NCI-H2196 treated with DMSO at 0.1 percent for 48 hours (cell line): ENCODE results near the gene MAZ.

ENCODE experiments used
- DNase-seq: peaks from one replicate; lab custom pipeline; 2025; ENCODE audit not compliant: unreplicated experiment; lab: John Stamatoyannopoulos, UW

Gene MAZ

DNA sequence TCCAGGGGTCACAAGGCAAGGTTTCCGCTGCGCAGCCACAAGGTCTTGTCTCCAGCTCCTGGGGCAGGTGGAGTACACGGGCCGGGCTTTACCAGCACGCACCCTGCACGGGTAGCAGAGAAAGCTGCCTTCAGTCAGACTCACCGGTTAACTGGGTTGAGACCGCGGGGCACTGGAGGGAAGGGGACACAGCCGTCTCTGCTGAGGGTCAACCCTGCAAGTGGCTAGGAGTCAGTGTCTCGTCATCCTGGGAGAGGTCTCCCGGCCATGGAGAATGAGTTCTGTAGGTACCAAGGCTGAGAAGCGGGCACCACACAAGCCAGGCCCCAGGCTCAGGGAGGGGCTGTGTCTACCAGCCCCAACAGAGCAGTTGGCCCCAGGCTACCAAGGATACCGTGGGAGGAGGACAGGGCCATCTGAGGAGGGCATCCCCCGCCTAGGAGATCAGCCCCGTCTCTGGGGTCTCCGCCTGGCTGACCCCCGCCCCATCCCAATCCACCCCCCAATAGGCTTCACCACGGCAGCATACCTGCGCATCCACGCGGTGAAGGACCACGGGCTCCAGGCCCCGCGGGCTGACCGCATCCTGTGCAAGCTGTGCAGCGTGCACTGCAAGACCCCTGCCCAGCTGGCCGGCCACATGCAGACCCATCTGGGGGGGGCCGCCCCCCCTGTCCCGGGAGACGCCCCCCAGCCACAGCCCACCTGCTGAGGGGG is 2.9 kb downstream of the MAZ start:
- DNase-seq, result no peak

DNA sequence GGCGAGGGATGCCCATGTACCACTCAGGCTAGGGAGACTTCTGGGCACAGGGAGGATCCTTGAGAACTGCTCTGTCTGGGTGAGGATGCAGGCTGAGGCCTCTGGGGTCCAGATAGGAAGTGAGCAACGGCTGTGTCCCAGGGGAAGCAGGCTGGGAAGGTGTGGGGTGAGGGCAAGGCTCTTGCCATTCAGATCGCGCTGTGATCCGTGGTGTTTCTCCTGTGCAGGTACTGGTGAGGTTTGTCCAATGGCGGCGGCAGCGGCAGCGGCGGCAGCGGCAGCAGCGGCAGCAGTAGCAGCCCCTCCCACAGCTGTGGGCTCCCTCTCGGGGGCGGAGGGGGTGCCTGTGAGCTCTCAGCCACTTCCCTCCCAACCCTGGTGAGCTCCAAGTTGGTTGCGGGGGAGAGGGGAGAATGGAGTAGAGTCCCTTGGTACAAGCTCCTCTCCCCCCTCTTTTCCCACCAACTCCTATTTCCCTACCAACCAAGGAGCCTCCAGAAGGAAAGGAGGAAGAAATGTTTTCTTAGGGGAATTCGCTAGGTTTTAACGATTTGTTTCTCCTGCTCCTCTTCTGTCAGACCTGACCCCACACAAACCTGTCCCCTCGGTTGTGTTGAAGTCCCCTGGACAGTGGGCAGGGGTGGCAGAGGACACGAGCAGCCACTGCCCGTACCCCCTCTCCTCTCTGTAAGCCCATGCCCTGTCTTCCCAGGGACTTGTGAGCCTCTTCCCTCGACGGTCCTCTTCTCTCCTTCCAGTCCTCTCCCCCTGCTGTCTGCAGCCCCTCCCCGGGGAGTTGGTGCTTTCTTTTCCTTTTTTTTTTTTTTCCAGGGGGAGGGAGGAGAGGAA is 3.7 kb downstream of the MAZ start:
- no peak for DNase-seq

DNA sequence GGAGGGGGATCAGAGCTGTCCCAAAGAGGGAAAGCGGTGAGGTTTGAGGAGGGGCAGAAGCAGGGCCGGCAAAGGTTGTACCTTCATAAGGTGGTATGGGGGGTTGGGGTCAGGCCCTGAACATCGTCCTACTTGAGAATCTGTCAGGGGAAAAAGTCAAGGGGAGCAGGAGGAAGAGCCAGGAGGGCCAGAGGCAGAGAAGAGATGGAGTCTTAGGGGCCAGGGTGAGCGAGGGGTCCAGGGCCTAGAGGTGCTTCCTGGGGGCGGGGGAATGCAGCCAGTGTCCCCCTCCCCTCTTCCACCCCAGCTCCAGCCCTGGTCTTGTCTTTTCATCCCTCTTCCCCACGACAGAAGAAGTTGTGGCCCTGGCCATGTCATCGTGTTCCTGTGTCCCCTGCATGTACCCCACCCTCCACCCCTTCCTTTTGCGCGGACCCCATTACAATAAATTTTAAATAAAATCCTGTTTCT is 4.4 kb downstream of the MAZ start:
- DNase-seq, result no peak

DNA sequence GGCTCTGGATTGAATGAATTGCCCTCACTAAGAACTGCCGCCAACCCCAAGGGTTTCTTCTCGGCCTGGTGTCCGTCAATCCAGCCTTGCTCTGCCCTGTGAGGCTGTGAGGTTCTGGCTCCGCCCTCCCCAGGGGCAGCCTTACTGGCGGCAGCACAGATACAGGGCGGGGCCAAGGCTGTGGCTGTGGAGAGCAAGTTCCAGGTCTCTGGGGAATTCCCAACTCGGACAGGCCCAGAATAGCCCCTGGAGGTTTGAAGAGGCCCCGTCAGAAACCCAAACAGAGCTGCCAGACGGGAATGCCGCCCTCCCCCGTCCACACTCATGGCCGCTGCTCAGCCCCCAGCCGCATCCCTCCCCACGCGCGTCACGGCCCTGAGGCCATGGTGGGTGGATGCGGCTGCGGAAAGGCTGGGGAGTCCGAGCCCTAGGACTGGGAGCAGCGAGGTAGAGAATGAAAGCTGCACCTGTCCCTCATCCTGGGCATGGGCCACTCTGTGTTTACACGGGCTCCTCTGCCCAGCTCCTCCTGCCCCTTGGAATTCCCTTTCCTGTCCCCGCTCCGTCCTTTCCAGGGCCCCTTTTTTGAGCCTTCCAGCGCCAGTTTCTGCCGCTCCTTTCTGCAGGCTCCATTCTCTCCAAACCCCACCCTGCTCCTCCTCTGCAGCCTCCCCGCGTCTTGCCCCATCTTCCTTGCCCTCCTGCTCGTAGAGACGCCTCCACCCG is 5.0 kb downstream of the MAZ start:
- DNase-seq, result peak; percentile 90

DNA sequence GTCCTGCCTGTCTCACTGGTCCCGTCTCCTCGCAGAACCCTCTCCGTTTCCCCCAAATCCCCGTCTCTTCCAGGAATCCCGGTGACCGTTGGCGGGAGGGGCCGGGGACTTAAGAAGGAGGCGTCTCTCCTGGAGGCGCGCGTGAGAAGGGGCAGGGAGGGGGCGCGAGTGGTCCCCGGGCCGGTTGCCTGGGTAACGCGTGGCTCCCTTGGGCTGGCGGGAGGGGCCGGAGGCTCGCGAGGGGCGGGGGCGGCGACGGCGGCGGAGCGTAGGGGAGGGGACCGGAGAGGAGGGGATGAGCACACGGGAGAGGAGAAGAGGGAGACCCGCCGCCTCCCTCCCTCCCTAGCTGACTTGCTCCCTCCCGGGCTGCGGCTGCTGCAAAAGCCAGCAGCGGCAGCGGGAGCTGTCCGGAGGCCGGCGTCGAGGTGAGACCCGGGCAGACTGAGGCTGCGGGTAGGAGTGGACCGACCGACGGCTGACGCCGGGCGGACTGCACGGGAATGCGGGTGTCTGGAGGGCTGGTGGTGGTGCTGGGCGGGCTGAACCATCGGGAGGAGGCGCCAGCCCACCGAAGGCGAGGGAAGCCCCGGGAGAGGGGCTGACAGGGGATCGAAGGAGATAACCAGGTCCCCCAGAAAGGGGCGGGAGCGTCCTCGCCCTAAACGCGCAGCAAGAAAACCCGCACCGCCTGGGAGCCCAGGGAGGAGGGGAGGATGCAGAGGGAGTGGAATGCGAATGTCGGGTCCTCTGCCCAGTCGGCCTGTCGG is 5.8 kb downstream of the MAZ start, which contains the start of gene PRRT2:
PRRT2 (plus strand) TSS at position 298 of the 770 bp plus-strand sequence. CDS start 862 bp downstream, outside the sequence.
- no peak for DNase-seq

DNA sequence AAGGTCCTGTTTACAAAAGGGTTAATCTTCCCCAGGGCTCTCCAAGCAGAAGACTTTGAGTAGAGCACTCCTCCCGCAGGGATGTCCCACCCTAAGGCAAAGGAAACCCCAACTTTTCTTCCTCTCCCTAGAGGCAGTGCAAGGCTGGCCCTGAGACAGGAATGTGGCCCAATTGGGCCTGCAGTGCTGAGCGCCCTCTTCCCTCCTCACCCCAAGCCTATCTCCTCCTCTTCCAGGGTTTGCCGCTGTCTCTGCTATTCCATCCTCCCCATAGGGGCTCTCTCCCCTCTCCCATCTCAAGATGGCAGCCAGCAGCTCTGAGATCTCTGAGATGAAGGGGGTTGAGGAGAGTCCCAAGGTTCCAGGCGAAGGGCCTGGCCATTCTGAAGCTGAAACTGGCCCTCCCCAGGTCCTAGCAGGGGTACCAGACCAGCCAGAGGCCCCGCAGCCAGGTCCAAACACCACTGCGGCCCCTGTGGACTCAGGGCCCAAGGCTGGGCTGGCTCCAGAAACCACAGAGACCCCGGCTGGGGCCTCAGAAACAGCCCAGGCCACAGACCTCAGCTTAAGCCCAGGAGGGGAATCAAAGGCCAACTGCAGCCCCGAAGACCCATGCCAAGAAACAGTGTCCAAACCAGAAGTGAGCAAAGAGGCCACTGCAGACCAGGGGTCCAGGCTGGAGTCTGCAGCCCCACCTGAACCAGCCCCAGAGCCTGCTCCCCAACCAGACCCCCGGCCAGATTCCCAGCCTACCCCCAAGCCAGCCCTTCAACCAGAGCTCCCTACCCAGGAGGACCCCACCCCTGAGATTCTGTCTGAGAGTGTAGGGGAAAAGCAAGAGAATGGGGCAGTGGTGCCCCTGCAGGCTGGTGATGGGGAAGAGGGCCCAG is 6.7 kb downstream of the MAZ start:
- DNase-seq, result no peak

DNA sequence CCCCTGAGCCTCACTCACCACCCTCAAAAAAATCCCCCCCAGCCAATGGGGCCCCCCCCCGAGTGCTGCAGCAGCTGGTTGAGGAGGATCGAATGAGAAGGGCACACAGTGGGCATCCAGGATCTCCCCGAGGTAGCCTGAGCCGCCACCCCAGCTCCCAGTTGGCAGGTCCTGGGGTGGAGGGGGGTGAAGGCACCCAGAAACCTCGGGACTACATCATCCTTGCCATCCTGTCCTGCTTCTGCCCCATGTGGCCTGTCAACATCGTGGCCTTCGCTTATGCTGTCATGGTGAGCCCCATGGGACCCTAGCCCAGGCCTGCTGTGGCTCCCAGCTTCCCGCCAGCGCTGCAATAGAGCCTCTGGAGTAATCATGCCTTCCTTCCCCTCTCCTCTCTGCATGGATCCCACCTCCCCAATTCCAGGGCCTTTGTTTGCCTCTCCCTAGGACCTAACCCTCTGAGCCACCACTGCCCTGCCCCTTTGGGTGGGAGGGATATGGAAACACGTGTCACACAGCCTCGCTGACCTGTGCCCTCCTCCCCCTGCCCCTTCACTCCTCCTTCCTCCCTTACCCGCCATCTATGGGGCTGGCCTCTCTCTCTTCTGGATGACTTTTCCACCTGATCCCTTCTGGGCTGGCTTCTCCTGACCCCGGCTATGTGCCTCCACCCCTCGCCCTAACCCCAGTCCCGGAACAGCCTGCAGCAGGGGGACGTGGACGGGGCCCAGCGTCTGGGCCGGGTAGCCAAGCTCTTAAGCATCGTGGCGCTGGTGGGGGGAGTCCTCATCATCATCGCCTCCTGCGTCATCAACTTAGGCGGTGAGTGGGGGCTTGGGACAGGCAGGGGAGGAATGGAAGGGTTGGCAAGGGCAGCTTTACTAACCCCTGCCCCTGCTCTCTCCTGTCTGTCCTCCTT is 7.6 kb downstream of the MAZ start:
- no peak for DNase-seq

DNA sequence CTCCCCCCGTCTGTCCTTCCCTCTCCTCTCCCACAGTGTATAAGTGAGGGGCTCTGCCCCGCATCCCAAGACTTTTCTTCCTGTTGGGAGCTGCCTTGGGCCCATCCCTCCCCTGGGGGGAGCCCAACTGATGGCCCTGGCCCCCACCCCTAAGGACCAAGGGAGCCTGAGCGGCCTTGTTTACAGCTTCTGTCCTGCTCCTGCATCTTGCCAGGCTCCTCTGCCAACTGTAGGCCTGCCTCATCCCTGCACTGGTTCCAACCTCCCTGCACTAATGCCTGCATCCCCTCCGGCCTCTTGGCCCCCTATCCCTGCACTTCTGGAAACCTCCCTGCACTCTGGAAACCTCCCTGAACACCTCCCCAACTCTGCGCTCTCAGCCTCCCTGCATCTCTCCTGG is 8.3 kb downstream of the MAZ start:
- DNase-seq, result no peak

DNA sequence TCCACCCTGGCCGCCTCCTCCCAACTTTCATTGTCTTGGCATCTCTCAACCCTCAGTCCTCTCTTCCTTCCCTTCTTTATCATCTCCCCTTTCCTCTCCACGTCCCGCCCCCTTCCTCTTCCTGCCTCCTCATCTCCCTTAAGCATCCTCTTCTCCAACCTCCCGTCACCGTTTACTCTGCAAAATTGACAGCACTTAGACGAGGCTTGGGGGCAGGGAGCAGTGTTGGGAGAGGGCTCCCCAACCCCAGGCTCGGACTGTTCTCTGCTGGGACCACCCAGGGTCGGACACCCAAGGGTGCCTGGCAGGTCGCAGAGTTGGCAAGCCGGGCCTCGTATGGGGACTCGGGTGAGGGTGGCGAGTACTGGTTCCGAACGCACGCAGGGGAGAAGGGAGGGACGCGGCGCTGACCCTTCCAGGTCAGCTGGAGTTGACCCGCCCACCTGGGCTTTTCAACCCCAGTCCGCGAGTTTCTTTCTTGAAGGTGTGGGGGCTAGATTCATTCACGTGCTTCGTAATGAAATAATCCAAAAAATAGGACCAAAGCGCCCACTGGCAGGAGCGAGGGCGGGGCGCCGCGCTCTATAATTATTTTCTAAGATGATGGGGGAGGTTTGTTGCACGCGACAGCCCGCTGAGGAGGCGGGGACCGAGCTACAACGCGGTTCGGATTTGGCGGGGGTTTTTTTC is 8.8 kb downstream of the MAZ start:
- no peak for DNase-seq

DNA sequence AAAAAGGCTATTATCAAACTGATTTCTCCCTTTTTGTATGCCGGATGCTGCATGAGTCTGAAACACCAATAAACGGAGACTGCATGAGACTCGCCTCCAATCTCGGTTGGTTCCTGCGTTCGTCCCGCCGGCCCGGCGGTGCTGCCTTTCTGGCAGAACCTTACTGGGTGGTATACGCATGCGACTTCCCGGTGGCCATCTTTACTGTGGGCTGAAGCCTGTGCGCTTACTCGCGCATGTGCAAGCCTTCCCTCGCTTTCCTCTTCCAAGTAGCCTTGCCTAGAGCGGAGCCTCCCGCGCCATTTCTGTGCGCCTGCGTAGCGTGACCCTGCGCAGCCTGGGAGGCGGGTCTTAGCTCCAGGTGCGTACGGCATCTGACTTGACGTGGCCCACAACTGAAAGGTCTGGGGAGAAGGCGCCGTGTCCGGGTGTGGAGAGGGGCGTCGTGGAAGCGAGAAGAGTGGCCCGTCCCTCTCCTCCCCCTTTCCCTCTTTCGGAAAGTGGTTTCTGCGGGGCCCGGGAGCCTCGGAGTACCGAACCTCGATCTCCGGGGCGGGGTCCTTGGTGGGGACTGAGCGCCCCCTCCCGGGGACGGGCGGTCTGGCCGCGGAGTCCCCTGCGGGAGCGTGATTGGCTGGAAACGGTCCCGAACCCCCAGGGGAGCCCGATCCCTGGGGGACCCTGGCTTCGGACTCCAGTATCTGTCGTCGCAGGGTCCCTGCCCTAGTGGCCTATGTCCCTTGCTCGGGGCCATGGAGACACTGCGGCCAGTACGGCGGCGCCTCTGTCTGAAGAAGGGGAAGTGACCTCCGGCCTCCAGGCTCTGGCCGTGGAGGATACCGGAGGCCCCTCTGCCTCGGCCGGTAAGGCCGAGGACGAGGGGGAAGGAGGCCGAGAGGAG is 9.7 kb downstream of the MAZ start, which contains the start of gene PAGR1:
PAGR1 (plus strand) TSS at position 360 of the 901 bp plus-strand sequence; CDS start at position 734, 374 bp downstream.
- DNase-seq, result peak; percentile 99

DNA sequence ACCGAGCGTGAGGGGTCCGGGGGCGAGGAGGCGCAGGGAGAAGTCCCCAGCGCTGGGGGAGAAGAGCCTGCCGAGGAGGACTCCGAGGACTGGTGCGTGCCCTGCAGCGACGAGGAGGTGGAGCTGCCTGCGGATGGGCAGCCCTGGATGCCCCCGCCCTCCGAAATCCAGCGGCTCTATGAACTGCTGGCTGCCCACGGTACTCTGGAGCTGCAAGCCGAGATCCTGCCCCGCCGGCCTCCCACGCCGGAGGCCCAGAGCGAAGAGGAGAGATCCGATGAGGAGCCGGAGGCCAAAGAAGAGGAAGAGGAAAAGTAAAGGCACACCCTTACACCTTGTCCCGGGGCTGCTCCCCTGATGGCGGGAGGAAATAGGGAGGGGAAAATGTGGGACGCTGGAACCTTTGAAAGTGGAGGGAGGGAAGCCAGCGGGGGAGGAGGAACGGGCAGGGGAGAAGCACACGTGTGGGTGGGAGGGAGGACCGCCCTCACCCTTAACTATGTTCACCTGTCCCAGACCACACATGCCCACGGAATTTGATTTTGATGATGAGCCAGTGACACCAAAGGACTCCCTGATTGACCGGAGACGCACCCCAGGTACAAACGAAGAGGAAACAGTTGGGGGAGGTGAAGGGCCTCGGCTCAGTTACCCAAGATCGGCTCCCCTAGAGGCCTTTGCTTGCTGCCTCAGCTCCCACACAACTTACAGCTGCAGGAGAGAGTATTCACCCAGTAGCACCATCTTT is 10.5 kb downstream of the MAZ start:
- peak; percentile 42 for DNase-seq

DNA sequence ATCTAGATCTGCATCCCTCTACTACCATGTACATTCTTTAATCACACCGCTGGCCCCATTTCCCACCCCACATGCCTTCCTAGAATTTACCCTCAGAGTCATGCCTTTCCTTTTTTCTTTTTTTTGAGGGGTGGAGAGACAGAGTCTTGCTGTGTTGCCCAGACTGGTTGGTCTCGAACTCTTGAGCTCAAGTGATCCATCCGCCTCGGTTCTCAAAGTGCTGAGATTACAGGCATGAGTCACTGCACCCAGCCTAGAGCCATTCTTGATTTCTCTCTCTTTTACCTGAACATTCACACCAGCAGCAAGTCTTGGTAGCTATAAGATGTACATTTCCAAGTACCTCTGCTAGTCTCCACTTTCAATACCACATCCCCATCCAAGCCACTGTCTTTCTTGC is 11.8 kb downstream of the MAZ start:
- DNase-seq, result no peak

DNA sequence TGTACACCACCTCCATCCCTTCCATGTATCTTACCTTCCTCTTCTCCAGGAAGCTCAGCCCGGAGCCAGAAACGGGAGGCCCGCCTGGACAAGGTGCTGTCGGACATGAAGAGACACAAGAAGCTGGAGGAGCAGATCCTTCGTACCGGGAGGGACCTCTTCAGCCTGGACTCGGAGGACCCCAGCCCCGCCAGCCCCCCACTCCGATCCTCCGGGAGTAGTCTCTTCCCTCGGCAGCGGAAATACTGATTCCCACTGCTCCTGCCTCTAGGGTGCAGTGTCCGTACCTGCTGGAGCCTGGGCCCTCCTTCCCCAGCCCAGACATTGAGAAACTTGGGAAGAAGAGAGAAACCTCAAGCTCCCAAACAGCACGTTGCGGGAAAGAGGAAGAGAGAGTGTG is 13.2 kb downstream of the MAZ start:
- DNase-seq, result no peak

DNA sequence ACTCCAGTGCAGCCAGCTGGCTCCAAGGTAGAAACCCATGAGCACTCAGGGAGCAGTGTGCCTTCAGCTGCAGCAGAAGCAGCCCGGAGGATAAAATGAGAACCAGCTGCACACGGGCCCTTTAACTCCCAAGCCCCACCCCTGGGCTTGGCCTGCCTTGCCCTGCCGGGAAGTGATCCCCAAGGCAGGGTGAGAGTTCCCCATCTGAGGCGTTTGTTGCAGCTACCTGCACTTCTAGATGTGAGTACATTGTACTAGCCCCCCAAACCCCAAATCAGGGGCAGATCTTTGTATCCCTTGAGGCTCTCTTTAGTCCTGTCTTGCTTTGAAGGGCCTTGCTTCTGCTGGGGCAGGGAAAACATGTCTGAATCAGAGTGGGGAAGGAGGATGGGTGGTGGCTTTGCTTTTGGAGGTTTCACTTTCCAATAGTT is 14.0 kb downstream of the MAZ start, which contains the start of gene MVP:
MVP (plus strand) TSS at position 192 of the 431 bp plus-strand sequence. CDS start 10,088 bp downstream, outside the sequence.
- peak; percentile 42 for DNase-seq

DNA sequence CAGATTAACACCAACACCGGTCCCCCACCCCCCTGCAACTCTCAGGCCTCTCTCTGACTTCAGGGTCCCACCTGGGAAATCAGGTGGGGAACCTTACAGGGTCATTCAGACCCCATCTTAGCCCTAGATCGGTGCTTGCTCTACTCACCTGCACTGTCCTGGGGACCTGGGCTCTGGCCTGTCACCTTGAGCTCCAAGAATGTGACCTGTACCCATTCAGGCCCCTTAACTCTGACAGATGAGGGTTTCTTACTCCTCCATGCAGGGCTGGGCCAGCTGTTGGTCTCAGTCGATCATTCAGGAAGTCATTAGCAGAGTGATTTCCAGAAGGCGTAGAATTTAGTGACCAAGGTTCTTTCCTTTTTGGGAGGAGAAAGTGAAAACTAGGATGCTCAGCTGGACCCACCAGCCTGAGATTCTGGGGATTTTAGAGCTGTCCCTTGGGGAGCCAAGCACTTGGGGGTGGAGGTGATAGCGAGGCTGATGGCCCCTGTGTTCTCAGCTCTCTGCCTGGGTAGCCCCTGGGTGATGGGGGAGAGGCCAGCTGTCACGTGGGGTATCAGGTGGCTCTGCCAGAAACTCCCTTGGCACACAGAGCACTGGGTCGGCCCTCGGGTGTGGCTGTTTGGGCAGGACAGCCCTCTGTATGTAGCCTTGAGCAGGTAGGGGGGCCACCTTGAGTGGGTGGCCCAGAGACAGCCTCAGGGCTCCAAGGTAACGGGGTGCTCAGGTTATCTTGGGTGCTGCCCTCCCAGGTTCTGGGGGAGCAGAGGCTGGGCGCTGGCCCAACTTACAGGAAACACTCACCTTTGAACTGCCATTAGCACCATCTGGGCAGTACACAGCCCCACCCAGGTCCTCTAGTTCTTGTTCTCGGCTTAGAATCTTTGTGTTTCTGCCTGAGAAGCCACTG is 14.7 kb downstream of the MAZ start:
- no peak for DNase-seq
